Measurements from ENCODE around the gene FAAP20. TPM values are rescaled to one million over a fixed set of nuclear protein-coding genes. Genes with fewer than 3 reads are reported as not detected.

Gene FAAP20
- total RNA-seq, 1 experiment from 2014 or later = 184 TPM

DNA sequence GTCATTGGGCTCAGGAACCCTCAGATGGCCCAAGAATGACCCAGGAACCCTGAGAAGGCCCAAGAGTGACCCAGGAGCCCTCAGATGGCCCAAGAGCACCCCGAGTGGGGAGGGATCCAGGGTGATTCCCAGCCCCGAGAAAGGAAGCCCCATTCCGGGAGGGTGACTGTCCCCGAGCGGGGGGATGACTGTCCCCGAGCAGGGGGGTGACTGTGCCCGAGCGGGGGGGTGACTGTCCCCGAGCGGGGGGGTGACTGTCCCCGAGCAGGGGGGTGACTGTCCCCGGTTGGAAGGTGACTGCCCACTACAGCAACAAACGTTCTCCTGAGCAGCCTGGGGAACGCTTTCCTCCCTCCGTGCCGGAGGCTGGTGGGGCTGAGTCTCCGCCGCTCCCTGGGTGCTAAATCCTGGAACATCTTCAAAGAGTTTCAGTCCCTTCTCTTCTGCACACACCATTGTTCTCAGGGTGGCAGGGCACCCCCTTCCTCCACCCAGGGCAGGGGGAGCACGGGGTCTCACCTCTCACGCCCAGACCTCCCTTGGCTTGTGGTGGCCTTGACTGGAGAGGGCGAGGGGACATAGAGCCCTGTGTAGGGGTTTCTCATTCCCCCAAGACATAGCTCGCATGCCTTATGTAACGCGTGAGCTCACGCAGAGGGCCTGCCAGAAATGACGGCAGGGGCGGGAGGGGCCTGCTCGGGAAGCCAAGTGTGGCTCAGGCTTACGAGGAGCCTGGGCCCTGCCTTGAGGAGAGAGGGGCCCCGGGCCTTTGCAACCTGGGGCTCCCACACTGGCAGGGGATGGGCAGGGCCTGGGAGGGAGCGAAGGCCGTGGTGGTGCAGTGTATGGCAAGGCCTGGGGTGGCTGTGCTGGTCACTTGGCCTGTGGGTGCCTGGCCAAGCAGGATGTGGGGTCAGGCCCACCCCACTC lies 19.3 kb upstream of the FAAP20 start:
- DNase-seq (ENCODE audit: low read depth) = no peak
- in situ Hi-C loops (cut with HindIII; ENCODE audit: low pct_unique_long_range_greater_than_20kb, low sequenced_read_pairs) = no loop called here

DNA sequence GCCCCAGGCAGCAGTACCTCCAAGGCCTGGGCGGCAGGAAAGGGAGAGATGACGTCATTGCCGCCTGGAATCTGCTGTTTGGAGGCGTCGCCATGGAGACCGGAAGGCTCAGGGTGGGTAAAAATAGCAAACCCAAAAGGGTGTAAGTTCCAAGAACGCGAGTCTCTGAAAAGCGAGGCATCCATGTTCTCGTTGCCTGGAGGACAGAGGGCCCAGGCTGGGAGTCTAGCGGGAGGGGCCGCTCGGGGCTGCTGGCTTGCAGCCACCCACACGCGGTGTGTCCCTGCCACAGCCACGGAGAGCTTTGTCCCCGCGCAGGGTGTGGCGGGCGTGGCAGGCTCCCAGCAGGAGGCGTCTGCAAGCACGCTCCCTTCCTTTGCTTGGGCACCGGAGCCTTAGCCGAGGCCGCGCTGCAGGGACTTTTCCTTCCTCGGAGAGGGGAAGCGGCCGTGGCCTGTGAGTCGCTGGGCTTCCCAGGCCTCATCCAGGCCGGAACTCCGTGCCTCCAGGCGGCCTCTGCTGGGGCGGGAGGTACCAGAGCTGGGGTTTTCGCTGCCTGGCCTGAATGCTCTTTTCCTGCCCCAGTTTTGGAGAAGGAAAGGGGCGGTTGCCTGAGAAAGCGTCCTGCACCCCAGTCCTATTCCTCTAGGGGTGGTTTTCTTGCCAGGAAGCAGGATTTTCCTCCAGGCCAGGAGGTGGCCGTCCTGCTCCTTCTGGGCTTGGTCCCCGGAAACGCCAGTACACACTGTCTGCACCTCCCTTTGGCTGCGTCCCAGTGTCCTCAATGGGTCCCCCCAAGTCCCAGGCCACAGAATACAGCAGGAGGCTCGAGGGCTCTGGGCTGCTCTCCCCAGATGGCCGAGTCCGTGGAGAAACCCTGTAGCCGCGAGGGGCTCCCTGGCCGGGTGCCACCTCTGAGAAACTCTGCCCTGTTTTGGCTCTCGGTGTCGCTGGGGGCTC lies 18.2 kb upstream of the FAAP20 start:
- in situ Hi-C loops (cut with HindIII; ENCODE audit: low pct_unique_long_range_greater_than_20kb, low sequenced_read_pairs) = no loop called here
- peak; percentile 91 for DNase-seq (ENCODE audit: low read depth)

DNA sequence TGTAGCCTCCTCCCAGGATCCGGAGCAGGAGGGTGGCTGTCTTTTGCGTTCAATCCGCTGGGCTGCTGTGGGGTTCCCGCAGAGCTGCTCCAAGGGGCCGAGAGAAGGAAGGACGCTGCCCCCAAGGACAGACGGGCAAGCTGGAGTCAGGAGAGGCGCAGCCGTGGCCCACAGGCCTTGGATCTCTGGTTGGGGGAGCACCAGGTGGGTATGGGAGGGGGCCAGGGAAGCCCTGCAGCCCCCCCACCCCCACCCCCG lies 17.6 kb upstream of the FAAP20 start:
- DNase-seq (ENCODE audit: low read depth) = no peak
- in situ Hi-C loops (cut with HindIII; ENCODE audit: low pct_unique_long_range_greater_than_20kb, low sequenced_read_pairs) = no loop called here

GRCh38 chr1:2210786-2211185 lies 16.2 kb upstream of the FAAP20 start:
- DNase-seq (ENCODE audit: low read depth) = no peak
- in situ Hi-C loops (cut with HindIII; ENCODE audit: low pct_unique_long_range_greater_than_20kb, low sequenced_read_pairs) = no loop called here

DNA sequence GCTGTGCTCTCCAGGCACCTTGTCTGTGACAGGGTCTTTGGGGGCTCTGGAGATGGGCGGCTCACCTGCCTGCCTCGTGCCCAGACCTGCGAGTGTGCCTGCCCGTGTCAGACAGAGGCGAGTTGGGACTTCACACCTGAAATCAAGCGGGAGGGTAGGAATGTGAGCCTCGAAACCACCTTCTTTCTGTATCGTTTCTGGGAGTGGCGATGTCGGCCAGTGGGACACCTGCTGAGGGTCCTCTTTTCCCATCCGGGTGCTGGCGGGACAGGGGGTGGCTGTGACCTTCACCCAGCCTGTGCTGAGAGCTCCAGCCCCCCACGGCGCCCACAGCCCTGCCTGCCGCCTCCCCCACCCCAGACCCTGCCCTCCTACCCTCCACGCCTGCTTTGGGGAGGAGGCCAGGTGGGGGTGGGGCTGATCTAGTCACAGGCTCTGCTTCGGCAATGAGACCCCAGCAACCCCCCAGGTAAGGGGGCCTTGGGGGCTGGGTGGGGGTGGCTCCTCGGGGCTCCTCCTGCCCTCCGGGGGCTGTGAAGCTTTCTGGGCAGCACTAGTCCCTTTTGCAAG lies 15.6 kb upstream of the FAAP20 start:
- in situ Hi-C loops (cut with HindIII; ENCODE audit: low pct_unique_long_range_greater_than_20kb, low sequenced_read_pairs) = no loop called here
- DNase-seq (ENCODE audit: low read depth) = no peak

- no peak for DNase-seq (ENCODE audit: low read depth)
- in situ Hi-C loops (cut with HindIII; ENCODE audit: low pct_unique_long_range_greater_than_20kb, low sequenced_read_pairs) = no loop called here
Measured at GRCh38 chr1:2209400-2210083, 15.0 kb upstream of the FAAP20 start.

DNA sequence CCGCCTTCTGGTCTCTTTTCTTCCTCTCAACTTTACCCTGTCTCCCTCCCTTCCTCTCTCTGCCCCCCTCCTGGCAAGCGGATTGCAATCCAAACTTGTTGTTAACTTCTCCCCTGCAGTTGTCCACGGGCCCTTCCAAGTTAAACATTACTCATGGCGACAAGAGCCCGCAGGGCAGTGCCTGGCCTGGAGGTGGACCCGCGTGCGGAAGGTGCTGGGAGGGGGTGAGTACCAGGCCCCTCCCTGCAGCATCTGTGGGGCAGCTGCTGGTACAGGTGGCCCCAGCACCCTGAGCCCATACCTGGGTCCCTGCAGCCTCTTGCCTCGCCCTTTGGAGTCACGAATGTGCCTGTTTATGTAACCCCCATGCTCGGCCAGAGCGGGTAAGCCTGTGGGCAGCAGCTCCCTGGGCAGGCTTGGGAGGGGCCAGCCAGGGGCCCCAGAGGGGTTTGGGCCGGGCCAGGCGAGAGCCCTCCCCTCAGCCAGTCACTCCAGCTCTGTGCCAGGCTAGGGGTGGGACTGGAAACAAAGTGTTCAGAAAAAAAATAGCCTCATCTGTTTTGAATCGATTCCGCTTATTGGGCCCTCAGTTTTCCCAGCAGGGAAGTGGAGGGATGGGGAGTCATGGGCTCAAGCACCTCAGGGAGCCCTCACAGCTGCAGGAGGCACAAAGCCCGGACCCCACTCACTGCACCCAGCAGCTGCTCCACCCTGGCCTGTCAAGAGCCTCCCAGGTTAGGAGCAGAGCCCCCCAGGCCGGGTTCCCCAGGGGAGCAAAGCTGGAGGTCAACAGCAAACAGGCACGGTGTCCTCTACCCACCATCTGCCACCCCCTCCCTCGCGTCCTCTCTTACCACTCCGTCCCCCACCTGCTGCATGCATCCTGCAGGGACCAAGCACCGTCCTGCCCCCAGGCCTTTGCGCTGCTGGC lies 14.0 kb upstream of the FAAP20 start:
- DNase-seq (ENCODE audit: low read depth) = peak; percentile 98
- in situ Hi-C loops (cut with HindIII; ENCODE audit: low pct_unique_long_range_greater_than_20kb, low sequenced_read_pairs) = no loop called here

- in situ Hi-C loops (cut with HindIII; ENCODE audit: low pct_unique_long_range_greater_than_20kb, low sequenced_read_pairs) = no loop called here
- no peak for DNase-seq (ENCODE audit: low read depth)
Measured at GRCh38 chr1:2206813-2207487, 12.4 kb upstream of the FAAP20 start.

DNA sequence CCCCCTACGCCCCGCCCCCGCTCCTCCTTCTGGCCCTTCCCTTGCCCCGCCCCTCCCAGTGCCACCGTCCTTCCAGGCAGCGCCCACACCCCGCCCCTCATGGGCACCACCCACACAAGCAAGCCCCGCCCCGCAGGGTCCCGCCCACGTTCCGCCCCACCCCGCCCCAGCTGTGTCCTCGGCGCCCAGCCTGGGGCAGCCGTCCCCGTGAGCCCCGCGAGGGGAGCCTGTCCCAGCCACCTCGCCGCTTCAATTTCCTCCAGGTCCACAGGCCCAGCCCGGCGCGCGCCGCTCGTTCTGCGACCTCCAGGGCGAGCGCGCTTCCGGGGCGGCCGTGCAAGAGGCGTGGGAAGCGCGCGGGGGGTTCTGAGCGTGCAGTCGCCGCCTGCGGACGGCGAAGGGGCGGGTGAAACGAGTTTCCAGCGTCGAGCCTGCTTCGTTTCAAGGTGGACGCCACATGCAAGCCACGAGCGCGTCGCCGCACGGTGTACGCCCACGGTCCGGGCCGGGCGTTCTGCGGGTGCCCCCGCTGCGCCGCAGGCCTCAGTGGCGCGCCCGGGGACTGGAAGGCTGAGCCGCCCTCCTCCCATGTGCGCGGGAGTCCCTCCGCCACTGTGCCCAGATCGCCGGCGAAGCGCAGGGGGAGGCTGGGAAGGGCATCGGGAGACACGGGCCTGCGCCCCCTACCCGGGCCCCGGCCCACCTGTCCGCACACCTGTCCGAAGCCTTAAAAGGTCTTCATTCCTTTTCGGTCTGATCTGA lies 10.8 kb upstream of the FAAP20 start:
- DNase-seq (ENCODE audit: low read depth) = peak; percentile 66
- in situ Hi-C loops (cut with HindIII; ENCODE audit: low pct_unique_long_range_greater_than_20kb, low sequenced_read_pairs) = no loop called here

- in situ Hi-C loops (cut with HindIII; ENCODE audit: low pct_unique_long_range_greater_than_20kb, low sequenced_read_pairs) = no loop called here
- peak; percentile 44 for DNase-seq (ENCODE audit: low read depth)
Measured at GRCh38 chr1:2204415-2205190, 10.0 kb upstream of the FAAP20 start.

DNA sequence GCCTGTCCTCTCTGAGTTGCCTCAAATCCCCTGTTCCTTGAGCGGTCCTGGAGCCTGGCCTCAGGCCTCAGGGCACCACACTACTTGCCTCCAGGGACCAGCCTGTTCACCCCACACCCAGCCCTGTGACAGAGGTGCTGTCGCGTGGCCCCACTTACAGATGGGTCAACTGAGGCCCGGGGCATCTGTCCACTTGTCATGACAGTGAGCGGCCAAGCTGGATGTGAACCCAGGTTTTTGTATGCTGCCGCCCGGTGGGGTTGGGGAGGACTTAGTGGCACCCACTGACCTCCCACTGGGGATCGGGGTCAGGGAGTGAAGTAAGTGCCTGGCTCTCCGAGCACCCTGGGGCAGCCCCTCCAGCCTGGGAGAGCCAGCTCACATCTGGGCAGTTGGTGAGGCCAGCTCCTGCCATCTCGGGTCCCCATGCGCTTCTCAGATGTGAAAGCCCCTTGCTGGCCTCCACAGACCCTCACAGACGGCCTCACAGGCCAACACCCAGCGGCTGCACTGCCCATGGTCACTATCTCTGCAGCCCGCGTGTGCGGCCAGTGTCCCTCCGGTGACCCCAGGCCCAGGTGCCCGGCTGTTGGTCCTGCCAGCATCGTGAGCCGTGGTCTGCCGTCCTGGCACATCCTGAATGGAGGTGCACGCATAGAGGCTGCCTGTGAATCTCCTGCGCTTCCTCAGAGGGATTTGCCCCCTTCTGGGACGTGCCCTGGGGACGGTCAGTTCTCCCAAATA lies 9.3 kb upstream of the FAAP20 start:
- in situ Hi-C loops (cut with HindIII; ENCODE audit: low pct_unique_long_range_greater_than_20kb, low sequenced_read_pairs) = no loop called here
- DNase-seq (ENCODE audit: low read depth) = no peak

- no peak for DNase-seq (ENCODE audit: low read depth)
- in situ Hi-C loops (cut with HindIII; ENCODE audit: low pct_unique_long_range_greater_than_20kb, low sequenced_read_pairs) = no loop called here
Measured at GRCh38 chr1:2202843-2203601, 8.4 kb upstream of the FAAP20 start.

DNA sequence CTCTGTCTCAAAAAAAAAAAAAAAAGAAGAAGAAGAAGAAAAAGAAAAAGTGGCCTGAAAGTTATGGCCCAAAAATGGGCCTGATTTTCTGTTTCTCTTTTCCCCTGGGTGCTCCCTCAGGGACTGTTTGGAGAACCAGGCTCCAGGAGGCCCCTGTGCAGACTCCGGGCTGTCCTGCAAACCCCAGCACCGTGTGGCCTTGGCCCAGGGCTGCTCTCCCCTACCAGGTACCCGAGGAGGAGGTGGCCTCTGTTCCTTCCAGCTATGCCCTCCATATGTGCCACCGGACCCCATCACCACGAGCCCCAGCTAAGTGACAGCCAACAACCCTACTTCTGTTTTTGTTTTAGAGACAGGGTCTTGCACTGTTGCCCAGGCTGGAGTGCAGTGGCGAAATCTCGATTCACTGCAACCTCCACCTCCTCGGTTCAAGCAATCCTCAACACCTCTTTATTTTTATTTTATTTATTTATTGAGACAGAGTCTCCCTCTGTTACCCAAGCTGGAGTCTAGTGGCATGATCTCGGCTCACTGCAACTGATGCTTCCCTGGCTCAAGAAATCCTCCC lies 7.5 kb upstream of the FAAP20 start:
- no peak for DNase-seq (ENCODE audit: low read depth)
- in situ Hi-C loops (cut with HindIII; ENCODE audit: low pct_unique_long_range_greater_than_20kb, low sequenced_read_pairs) = no loop called here

DNA sequence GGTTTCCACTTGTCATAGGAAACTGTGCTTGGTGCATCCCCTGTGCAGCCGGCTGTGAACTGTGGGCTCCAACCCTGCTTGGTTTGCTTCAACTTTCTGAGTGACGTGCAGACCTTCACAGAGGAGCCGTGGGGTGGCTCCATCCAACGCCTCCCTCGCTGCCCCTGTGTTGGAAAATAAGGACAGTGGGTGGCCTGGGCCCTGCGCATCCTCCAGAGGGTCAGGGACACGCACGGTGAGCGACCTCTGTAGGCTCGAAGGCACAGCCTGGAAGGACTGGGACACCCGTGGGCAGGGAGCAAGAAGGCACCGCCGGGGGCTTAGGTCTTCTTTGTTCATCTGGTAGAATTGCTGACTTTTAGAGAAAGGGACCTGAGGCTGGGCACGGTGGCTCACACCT lies 6.5 kb upstream of the FAAP20 start:
- DNase-seq (ENCODE audit: low read depth) = no peak
- in situ Hi-C loops (cut with HindIII; ENCODE audit: low pct_unique_long_range_greater_than_20kb, low sequenced_read_pairs) = no loop called here
